ENCODE data around the gene GTF2F2. TPM values are rescaled to one million over a fixed set of nuclear protein-coding genes. Genes with fewer than 3 reads are reported as not detected.

Gene GTF2F2
- total and polyA plus RNA-seq, 2 donors = 31.0 to 34.0 TPM

GRCh38 chr13:45225370-45225769 lies 105.1 kb downstream of the GTF2F2 start:
- Histone ChIP-seq H3K27me3 (ENCODE audit: control insufficient read depth in 2 of 2, insufficient read depth in 1 of 2, low read length in 1 of 2) (no peaks in the 10 kb centered on the region), H3K9me3 (ENCODE audit: control insufficient read depth in 2 of 2, insufficient read depth in 1 of 2, low read length in 1 of 2) (no peaks in the 10 kb centered on the region), H3K4me3 (ENCODE audit: low read length in 2 of 2) (no peak overlapping the region), H3K4me1 (ENCODE audit: control insufficient read depth in 2 of 2, insufficient read depth in 2 of 2, low read length in 2 of 2) (no peaks in the 10 kb centered on the region), H3K36me3 (ENCODE audit: control insufficient read depth in 2 of 2, insufficient read depth in 2 of 2, low read length in 1 of 2) (no peaks in the 10 kb centered on the region), H3K27ac (ENCODE audit: low read depth in 1 of 2, low read length in 1 of 2) (no peak overlapping the region)
- no peak for DNase-seq (ENCODE audit: low read depth in 6 of 9, low spot score in 9 of 9)
- WGBS = 98% methylated on average over 4 of the region's 4 CpGs

- no peak overlapping the region for H3K4me3 ChIP-seq (ENCODE audit: low read length in 2 of 2)
- H3K4me1 ChIP-seq (ENCODE audit: control insufficient read depth in 2 of 2, insufficient read depth in 2 of 2, low read length in 2 of 2) = no peaks in the 10 kb centered on the region
- WGBS = 91% methylated on average over 3 of the region's 3 CpGs
- no peaks in the 10 kb centered on the region for H3K36me3 ChIP-seq (ENCODE audit: control insufficient read depth in 2 of 2, insufficient read depth in 2 of 2, low read length in 1 of 2)
- no peaks in the 10 kb centered on the region for H3K9me3 ChIP-seq (ENCODE audit: control insufficient read depth in 2 of 2, insufficient read depth in 1 of 2, low read length in 1 of 2)
- no peak overlapping the region for H3K27ac ChIP-seq (ENCODE audit: low read depth in 1 of 2, low read length in 1 of 2)
- DNase-seq (ENCODE audit: low read depth in 6 of 9, low spot score in 9 of 9) = no peak
- no peaks in the 10 kb centered on the region for H3K27me3 ChIP-seq (ENCODE audit: control insufficient read depth in 2 of 2, insufficient read depth in 1 of 2, low read length in 1 of 2)
Observed at GRCh38 chr13:45226024-45226423, 105.7 kb downstream of the GTF2F2 start.

GRCh38 chr13:45228002-45228401 lies 107.7 kb downstream of the GTF2F2 start:
- no peak overlapping the region for H3K4me3 ChIP-seq (ENCODE audit: low read length in 2 of 2)
- H3K4me1 ChIP-seq (ENCODE audit: control insufficient read depth in 2 of 2, insufficient read depth in 2 of 2, low read length in 2 of 2) = no peaks in the 10 kb centered on the region
- no peaks in the 10 kb centered on the region for H3K9me3 ChIP-seq (ENCODE audit: control insufficient read depth in 2 of 2, insufficient read depth in 1 of 2, low read length in 1 of 2)
- DNase-seq (ENCODE audit: low read depth in 6 of 9, low spot score in 9 of 9) = no peak
- H3K27me3 ChIP-seq (ENCODE audit: control insufficient read depth in 2 of 2, insufficient read depth in 1 of 2, low read length in 1 of 2) = no peaks in the 10 kb centered on the region
- no peaks in the 10 kb centered on the region for H3K36me3 ChIP-seq (ENCODE audit: control insufficient read depth in 2 of 2, insufficient read depth in 2 of 2, low read length in 1 of 2)
- H3K27ac ChIP-seq (ENCODE audit: low read depth in 1 of 2, low read length in 1 of 2) = no peak overlapping the region
- WGBS = over 99% methylated on average over 5 of the region's 5 CpGs

- DNase-seq (ENCODE audit: low read depth in 6 of 9, low spot score in 9 of 9) = no peak
- H3K4me1 ChIP-seq (ENCODE audit: control insufficient read depth in 2 of 2, insufficient read depth in 2 of 2, low read length in 2 of 2) = no peaks in the 10 kb centered on the region
- H3K4me3 ChIP-seq (ENCODE audit: low read length in 2 of 2) = no peak overlapping the region
- H3K27ac ChIP-seq (ENCODE audit: low read depth in 1 of 2, low read length in 1 of 2) = no peak overlapping the region
- no peaks in the 10 kb centered on the region for H3K27me3 ChIP-seq (ENCODE audit: control insufficient read depth in 2 of 2, insufficient read depth in 1 of 2, low read length in 1 of 2)
- no peaks in the 10 kb centered on the region for H3K36me3 ChIP-seq (ENCODE audit: control insufficient read depth in 2 of 2, insufficient read depth in 2 of 2, low read length in 1 of 2)
- WGBS = over 99% methylated on average over 4 of the region's 4 CpGs
- no peaks in the 10 kb centered on the region for H3K9me3 ChIP-seq (ENCODE audit: control insufficient read depth in 2 of 2, insufficient read depth in 1 of 2, low read length in 1 of 2)
Observed at GRCh38 chr13:45229172-45229571, 108.9 kb downstream of the GTF2F2 start.

- WGBS = 97% methylated on average over 4 of the region's 4 CpGs
- H3K36me3 ChIP-seq (ENCODE audit: control insufficient read depth in 2 of 2, insufficient read depth in 2 of 2, low read length in 1 of 2) = no peaks in the 10 kb centered on the region
- no peaks in the 10 kb centered on the region for H3K4me1 ChIP-seq (ENCODE audit: control insufficient read depth in 2 of 2, insufficient read depth in 2 of 2, low read length in 2 of 2)
- H3K27ac ChIP-seq (ENCODE audit: low read depth in 1 of 2, low read length in 1 of 2) = no peak overlapping the region
- no peaks in the 10 kb centered on the region for H3K9me3 ChIP-seq (ENCODE audit: control insufficient read depth in 2 of 2, insufficient read depth in 1 of 2, low read length in 1 of 2)
- no peaks in the 10 kb centered on the region for H3K27me3 ChIP-seq (ENCODE audit: control insufficient read depth in 2 of 2, insufficient read depth in 1 of 2, low read length in 1 of 2)
- DNase-seq (ENCODE audit: low read depth in 6 of 9, low spot score in 9 of 9) = no peak
- no peak overlapping the region for H3K4me3 ChIP-seq (ENCODE audit: low read length in 2 of 2)
Observed at GRCh38 chr13:45231305-45231704, 111.0 kb downstream of the GTF2F2 start.

- WGBS = 88% methylated on average over 1 of the region's 1 CpG
- H3K36me3 ChIP-seq (ENCODE audit: control insufficient read depth in 2 of 2, insufficient read depth in 2 of 2, low read length in 1 of 2) = no peaks in the 10 kb centered on the region
- no peak for DNase-seq (ENCODE audit: low read depth in 6 of 9, low spot score in 9 of 9)
Observed at GRCh38 chr13:45231722-45232121, 111.4 kb downstream of the GTF2F2 start.

GRCh38 chr13:45232591-45232990 lies 112.3 kb downstream of the GTF2F2 start:
- H3K4me1 ChIP-seq (ENCODE audit: control insufficient read depth in 2 of 2, insufficient read depth in 2 of 2, low read length in 2 of 2) = no peaks in the 10 kb centered on the region
- no peak for DNase-seq (ENCODE audit: low read depth in 6 of 9, low spot score in 9 of 9)
- no peaks in the 10 kb centered on the region for H3K27me3 ChIP-seq (ENCODE audit: control insufficient read depth in 2 of 2, insufficient read depth in 1 of 2, low read length in 1 of 2)
- H3K4me3 ChIP-seq (ENCODE audit: low read length in 2 of 2) = no peak overlapping the region
- WGBS = 96% methylated on average over 2 of the region's 2 CpGs
- H3K27ac ChIP-seq (ENCODE audit: low read depth in 1 of 2, low read length in 1 of 2) = no peak overlapping the region
- H3K36me3 ChIP-seq (ENCODE audit: control insufficient read depth in 2 of 2, insufficient read depth in 2 of 2, low read length in 1 of 2) = no peaks in the 10 kb centered on the region
- H3K9me3 ChIP-seq (ENCODE audit: control insufficient read depth in 2 of 2, insufficient read depth in 1 of 2, low read length in 1 of 2) = no peaks in the 10 kb centered on the region

More at GRCh38 chr13:45231722-45232121, 111.4 kb downstream of the GTF2F2 start:
- H3K9me3 ChIP-seq (ENCODE audit: control insufficient read depth in 2 of 2, insufficient read depth in 1 of 2, low read length in 1 of 2) = no peaks in the 10 kb centered on the region
- H3K27me3 ChIP-seq (ENCODE audit: control insufficient read depth in 2 of 2, insufficient read depth in 1 of 2, low read length in 1 of 2) = no peaks in the 10 kb centered on the region
- H3K4me1 ChIP-seq (ENCODE audit: control insufficient read depth in 2 of 2, insufficient read depth in 2 of 2, low read length in 2 of 2) = no peaks in the 10 kb centered on the region
- no peak overlapping the region for H3K4me3 ChIP-seq (ENCODE audit: low read length in 2 of 2)
- H3K27ac ChIP-seq (ENCODE audit: low read depth in 1 of 2, low read length in 1 of 2) = no peak overlapping the region

- WGBS = 92% methylated on average over 4 of the region's 4 CpGs
- Histone ChIP-seq H3K9me3 (ENCODE audit: control insufficient read depth in 2 of 2, insufficient read depth in 1 of 2, low read length in 1 of 2) (no peaks in the 10 kb centered on the region), H3K27ac (ENCODE audit: low read depth in 1 of 2, low read length in 1 of 2) (no peak overlapping the region), H3K36me3 (ENCODE audit: control insufficient read depth in 2 of 2, insufficient read depth in 2 of 2, low read length in 1 of 2) (no peaks in the 10 kb centered on the region), H3K4me3 (ENCODE audit: low read length in 2 of 2) (no peak overlapping the region), H3K27me3 (ENCODE audit: control insufficient read depth in 2 of 2, insufficient read depth in 1 of 2, low read length in 1 of 2) (no peaks in the 10 kb centered on the region), H3K4me1 (ENCODE audit: control insufficient read depth in 2 of 2, insufficient read depth in 2 of 2, low read length in 2 of 2) (no peaks in the 10 kb centered on the region)
- DNase-seq (ENCODE audit: low read depth in 6 of 9, low spot score in 9 of 9) = no peak
Observed at GRCh38 chr13:45238945-45239795, 118.9 kb downstream of the GTF2F2 start.

- H3K9me3 ChIP-seq (ENCODE audit: control insufficient read depth in 2 of 2, insufficient read depth in 1 of 2, low read length in 1 of 2) = no peaks in the 10 kb centered on the region
- H3K4me1 ChIP-seq (ENCODE audit: control insufficient read depth in 2 of 2, insufficient read depth in 2 of 2, low read length in 2 of 2) = no peaks in the 10 kb centered on the region
- no peak for DNase-seq (ENCODE audit: low read depth in 6 of 9, low spot score in 9 of 9)
- no peaks in the 10 kb centered on the region for H3K36me3 ChIP-seq (ENCODE audit: control insufficient read depth in 2 of 2, insufficient read depth in 2 of 2, low read length in 1 of 2)
- no peaks in the 10 kb centered on the region for H3K27me3 ChIP-seq (ENCODE audit: control insufficient read depth in 2 of 2, insufficient read depth in 1 of 2, low read length in 1 of 2)
- no peak overlapping the region for H3K4me3 ChIP-seq (ENCODE audit: low read length in 2 of 2)
- H3K27ac ChIP-seq (ENCODE audit: low read depth in 1 of 2, low read length in 1 of 2) = no peak overlapping the region
Observed at GRCh38 chr13:45240143-45240542, 119.8 kb downstream of the GTF2F2 start.

Data from thymus (tissue), 11 donors.